SK-N-MC (cell line): Measurements from ENCODE around the gene NPLOC4.

Experiments used
- EZH2 ChIP-seq: fragments of 200-600 bp; sonication (generic); IDR thresholded peaks from one replicate; pipeline ENCODE4 v1.6.1; 2017; ENCODE audit warnings: antibody characterized with exemption
- FOXP2 ChIP-seq: optimal IDR thresholded peaks from 2 replicates; pipeline ENCODE3; 2011; ENCODE audit warnings: mild to moderate bottlenecking, moderate library complexity; ENCODE audit not compliant: insufficient read depth; ENCODE audit errors: extremely low read length, control extremely low read depth
- POLR2AphosphoS5 ChIP-seq: IDR thresholded peaks from 2 replicates; pipeline ENCODE4 v1.6.1; 2012; ENCODE audit warnings: mild to moderate bottlenecking, low read depth, low read length, borderline replicate concordance

GRCh38 chr17:81578038-81578441, 58.9 kb downstream of the NPLOC4 start:
- TF ChIP-seq EZH2, result no peak
- TF ChIP-seq POLR2AphosphoS5, result no peak
- no peak for TF ChIP-seq FOXP2
